Left kidney (tissue), 8 donors: Measurements from ENCODE around the gene NBEA. TPM values are rescaled to one million over a fixed set of nuclear protein-coding genes. Genes with fewer than 3 reads are reported as not detected.
"Not testable (repeated sequence)": the region's sequence is repeated elsewhere in the genome, so short reads cannot be mapped to it uniquely, and the experiment has no call there.

Source experiments
- DNase-seq: peaks from one replicate; pipeline ENCODE4 v3.0.0-alpha.2; 2013
- long read RNA-seq, 8 donors: transcript quantifications; one replicate each; lab custom pipeline, GENCODE V29; 2026
- polyA plus RNA-seq: library from polyadenylated mRNA; unstranded; fragments of 120-200 nt; gene quantifications from one replicate; pipeline ENCODE4 v1.2.1, GENCODE V29; 2013; ENCODE audit not compliant: insufficient read length

NBEA gene
- 19.8 TPM for polyA plus RNA-seq
- long read RNA-seq, donor 1: 0 reads
- long read RNA-seq, donor 2: 0 reads
- long read RNA-seq, donor 3: 0 reads
- long read RNA-seq, donor 4: 0 reads
- long read RNA-seq, donor 5: 0 reads
- long read RNA-seq, donor 6: 0 reads
- long read RNA-seq, donor 7, partial matches to known transcripts: 10 of 10 reads
- long read RNA-seq, donor 7, other reads (novel, unspliced or antisense): 0 of 10 reads
- long read RNA-seq, donor 8: 0 reads

- DNase-seq: peak; percentile 70
Observed at GRCh38 chr13:34941835-34942731, at the start of gene NBEA. TSS of gene NBEA (plus strand) at chr13:34942270. CDS start at chr13:34942821, 551 bp downstream.

- DNase-seq: no peak
Observed at GRCh38 chr13:34894756-34895155, 47.3 kb upstream of the NBEA start.

GRCh38 chr13:34897220-34897619, 44.9 kb upstream of the NBEA start:
- DNase-seq: no peak

GRCh38 chr13:34899888-34900287, 42.2 kb upstream of the NBEA start:
- no peak for DNase-seq

GRCh38 chr13:34900288-34900739, 41.8 kb upstream of the NBEA start:
- no peak for DNase-seq

GRCh38 chr13:34901572-34901971, 40.5 kb upstream of the NBEA start:
- no peak for DNase-seq

- no peak for DNase-seq
Observed at GRCh38 chr13:34911159-34911558, 30.9 kb upstream of the NBEA start.

GRCh38 chr13:34913040-34913439, 29.0 kb upstream of the NBEA start:
- peak; percentile 32 for DNase-seq

- DNase-seq: no peak
Observed at GRCh38 chr13:34914416-34914815, 27.7 kb upstream of the NBEA start.

- no peak for DNase-seq
Observed at GRCh38 chr13:34926508-34926907, 15.6 kb upstream of the NBEA start.

GRCh38 chr13:34928676-34929075, 13.4 kb upstream of the NBEA start:
- not testable (repeated sequence) for DNase-seq

- no peak for DNase-seq
Observed at GRCh38 chr13:34931572-34931971, 10.5 kb upstream of the NBEA start.

- DNase-seq: no peak
Observed at GRCh38 chr13:34933349-34933748, 8.7 kb upstream of the NBEA start.

- no peak for DNase-seq
Observed at GRCh38 chr13:34933786-34934185, 8.3 kb upstream of the NBEA start.

GRCh38 chr13:34935841-34936240, 6.2 kb upstream of the NBEA start:
- DNase-seq: no peak

GRCh38 chr13:34939771-34940170, 2.3 kb upstream of the NBEA start:
- DNase-seq: no peak

- no peak for DNase-seq
Observed at GRCh38 chr13:34941436-34941834, 635 bp upstream of the NBEA start.

GRCh38 chr13:34942732-34943435, 814 bp downstream of the NBEA start:
- peak; percentile 29 for DNase-seq

- DNase-seq: peak; percentile 24
Observed at GRCh38 chr13:34943436-34944273, 1.6 kb downstream of the NBEA start.

- no peak for DNase-seq
Observed at GRCh38 chr13:34944274-34944634, 2.2 kb downstream of the NBEA start.

GRCh38 chr13:34944751-34945150, 2.7 kb downstream of the NBEA start:
- DNase-seq: peak; percentile 13

- no peak for DNase-seq
Observed at GRCh38 chr13:34951528-34951927, 9.5 kb downstream of the NBEA start.
